ENCODE data around the gene GRIK4.
A peak's percentile ranks its signal among the peaks of the same experiment; 100 is the strongest.

Gene GRIK4

DNA sequence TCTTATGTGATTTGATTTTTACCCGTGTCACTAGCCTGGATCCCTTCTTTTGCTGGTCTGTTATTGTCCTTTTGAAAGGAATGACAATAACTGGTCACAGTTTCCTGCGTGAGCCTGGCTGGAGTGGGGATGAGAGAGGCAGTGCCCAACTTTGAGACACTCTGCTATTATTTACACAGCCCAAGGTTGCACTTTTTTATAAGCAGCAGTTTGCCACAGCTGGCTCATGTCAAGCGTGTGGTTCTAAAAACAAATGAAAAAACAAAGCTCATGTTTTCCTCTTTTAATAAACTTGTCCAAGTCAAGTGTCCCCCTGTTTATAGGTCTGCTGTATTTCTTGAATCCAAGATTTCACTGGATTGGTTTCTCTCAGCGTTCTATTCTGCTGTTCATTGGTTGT, 201.3 kb downstream of the GRIK4 start:
- H3K79me2 ChIP-seq (ENCODE audit: insufficient read depth, low read length) = no peaks in the 10 kb centered on the region
- no peak overlapping the region for H3K4me3 ChIP-seq (ENCODE audit: low read length, poor library complexity, severe bottlenecking)
- peaks cover 7% of the 10 kb centered on the region for H3K4me1 ChIP-seq (ENCODE audit: insufficient read depth, low read length, poor library complexity, severe bottlenecking)
- H4K20me1 ChIP-seq (ENCODE audit: insufficient read depth, low read length, poor library complexity, severe bottlenecking) = no peaks in the 10 kb centered on the region
- H3F3A ChIP-seq (ENCODE audit: low read depth) = no peaks in the 10 kb centered on the region
- no peak overlapping the region for H3K9ac ChIP-seq (ENCODE audit: low read depth, low read length, poor library complexity, severe bottlenecking)
- TF ChIP-seq, protein P1, sequence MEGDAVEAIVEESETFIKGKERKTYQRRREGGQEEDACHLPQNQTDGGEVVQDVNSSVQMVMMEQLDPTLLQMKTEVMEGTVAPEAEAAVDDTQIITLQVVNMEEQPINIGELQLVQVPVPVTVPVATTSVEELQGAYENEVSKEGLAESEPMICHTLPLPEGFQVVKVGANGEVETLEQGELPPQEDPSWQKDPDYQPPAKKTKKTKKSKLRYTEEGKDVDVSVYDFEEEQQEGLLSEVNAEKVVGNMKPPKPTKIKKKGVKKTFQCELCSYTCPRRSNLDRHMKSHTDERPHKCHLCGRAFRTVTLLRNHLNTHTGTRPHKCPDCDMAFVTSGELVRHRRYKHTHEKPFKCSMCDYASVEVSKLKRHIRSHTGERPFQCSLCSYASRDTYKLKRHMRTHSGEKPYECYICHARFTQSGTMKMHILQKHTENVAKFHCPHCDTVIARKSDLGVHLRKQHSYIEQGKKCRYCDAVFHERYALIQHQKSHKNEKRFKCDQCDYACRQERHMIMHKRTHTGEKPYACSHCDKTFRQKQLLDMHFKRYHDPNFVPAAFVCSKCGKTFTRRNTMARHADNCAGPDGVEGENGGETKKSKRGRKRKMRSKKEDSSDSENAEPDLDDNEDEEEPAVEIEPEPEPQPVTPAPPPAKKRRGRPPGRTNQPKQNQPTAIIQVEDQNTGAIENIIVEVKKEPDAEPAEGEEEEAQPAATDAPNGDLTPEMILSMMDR (conservative IDR thresholded peaks at IDR 0.05; ENCODE audit: low read length) = no peak
- TF ChIP-seq EZH2phosphoT487 (IDR thresholded peaks at IDR 0.05; ENCODE audit: borderline replicate concordance) = no peak
- H3K27me3 ChIP-seq (ENCODE audit: insufficient read depth, low read length, poor library complexity, severe bottlenecking) = no peaks in the 10 kb centered on the region
- no peaks in the 10 kb centered on the region for H3K9me2 ChIP-seq (replicated peaks; ENCODE audit: low read depth, low read length)
- H2AFZ ChIP-seq (ENCODE audit: low read length) = no peak overlapping the region
- H3K4me2 ChIP-seq (ENCODE audit: low read depth, low read length, poor library complexity, severe bottlenecking) = no peak overlapping the region
- no peaks in the 10 kb centered on the region for H3K9me3 ChIP-seq (ENCODE audit: insufficient read depth, low read depth, low read length)
- H3K36me3 ChIP-seq (ENCODE audit: insufficient read depth, low read length) = no peaks in the 10 kb centered on the region

DNA sequence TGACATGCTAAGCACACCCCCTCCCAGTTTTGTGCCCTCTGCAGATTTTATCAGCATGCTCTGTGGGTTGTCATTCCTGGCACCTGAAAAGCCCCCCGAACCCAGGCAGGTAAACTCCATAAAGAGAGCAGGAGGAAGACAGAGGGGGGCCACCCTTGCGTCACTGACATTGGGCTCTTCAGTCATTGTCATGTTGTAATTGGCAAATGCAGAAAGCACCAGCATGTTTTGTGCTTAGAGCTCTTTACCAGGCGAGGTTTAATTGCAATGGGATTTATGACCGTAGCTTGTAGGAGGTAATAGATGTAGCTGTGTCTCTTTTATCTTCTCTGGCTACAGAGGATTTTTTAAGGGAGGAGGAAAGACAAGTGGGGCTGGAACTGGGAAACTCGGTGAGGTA, 201.7 kb downstream of the GRIK4 start:
- Histone ChIP-seq H3K79me2 (ENCODE audit: insufficient read depth, low read length) (no peaks in the 10 kb centered on the region), H3K9me2 (replicated peaks; ENCODE audit: low read depth, low read length) (no peaks in the 10 kb centered on the region), H2AFZ (ENCODE audit: low read length) (no peak overlapping the region), H3K36me3 (ENCODE audit: insufficient read depth, low read length) (no peaks in the 10 kb centered on the region), H3K9ac (ENCODE audit: low read depth, low read length, poor library complexity, severe bottlenecking) (no peak overlapping the region), H3K4me2 (ENCODE audit: low read depth, low read length, poor library complexity, severe bottlenecking) (no peak overlapping the region), H3K27me3 (ENCODE audit: insufficient read depth, low read length, poor library complexity, severe bottlenecking) (no peaks in the 10 kb centered on the region), H3K9me3 (ENCODE audit: insufficient read depth, low read depth, low read length) (no peaks in the 10 kb centered on the region), H4K20me1 (ENCODE audit: insufficient read depth, low read length, poor library complexity, severe bottlenecking) (no peaks in the 10 kb centered on the region), H3K4me3 (ENCODE audit: low read length, poor library complexity, severe bottlenecking) (no peak overlapping the region), H3K4me1 (ENCODE audit: insufficient read depth, low read length, poor library complexity, severe bottlenecking) (peaks cover 7% of the 10 kb centered on the region), H3F3A (ENCODE audit: low read depth) (no peaks in the 10 kb centered on the region)
- TF ChIP-seq EZH2phosphoT487 (IDR thresholded peaks at IDR 0.05; ENCODE audit: borderline replicate concordance) = no peak
- TF ChIP-seq, protein P1 (conservative IDR thresholded peaks at IDR 0.05; ENCODE audit: low read length) = no peak

DNA sequence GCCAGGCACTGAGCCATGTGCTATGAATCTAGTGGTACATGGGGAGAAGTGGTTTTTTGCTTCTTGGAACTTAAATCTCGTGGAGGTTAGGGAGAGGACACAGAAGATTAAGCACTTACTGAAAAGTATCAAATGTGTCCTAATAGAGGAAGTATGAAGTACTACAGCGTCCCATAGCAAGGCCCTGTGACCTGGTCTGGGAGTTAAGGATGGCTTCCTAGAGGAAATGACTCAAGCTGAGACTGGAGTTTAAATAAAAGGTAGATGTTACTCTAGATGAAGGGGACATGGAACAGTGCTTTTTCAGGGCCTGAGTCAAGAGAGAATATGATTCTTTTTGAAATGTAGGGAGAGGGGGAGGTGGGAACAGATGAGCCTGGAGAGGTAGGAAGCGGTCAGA, 202.9 kb downstream of the GRIK4 start:
- Histone ChIP-seq H3F3A (ENCODE audit: low read depth) (no peaks in the 10 kb centered on the region), H3K4me1 (ENCODE audit: insufficient read depth, low read length, poor library complexity, severe bottlenecking) (peaks cover 7% of the 10 kb centered on the region), H3K9ac (ENCODE audit: low read depth, low read length, poor library complexity, severe bottlenecking) (no peak overlapping the region), H3K4me3 (ENCODE audit: low read length, poor library complexity, severe bottlenecking) (peak overlapping the region; percentile 77), H3K27me3 (ENCODE audit: insufficient read depth, low read length, poor library complexity, severe bottlenecking) (no peaks in the 10 kb centered on the region), H3K4me2 (ENCODE audit: low read depth, low read length, poor library complexity, severe bottlenecking) (peak overlapping the region; percentile 84), H3K36me3 (ENCODE audit: insufficient read depth, low read length) (no peaks in the 10 kb centered on the region), H2AFZ (ENCODE audit: low read length) (peak overlapping the region; percentile 99), H3K9me2 (replicated peaks; ENCODE audit: low read depth, low read length) (no peaks in the 10 kb centered on the region), H4K20me1 (ENCODE audit: insufficient read depth, low read length, poor library complexity, severe bottlenecking) (no peaks in the 10 kb centered on the region), H3K9me3 (ENCODE audit: insufficient read depth, low read depth, low read length) (no peaks in the 10 kb centered on the region), H3K79me2 (ENCODE audit: insufficient read depth, low read length) (no peaks in the 10 kb centered on the region)
- TF ChIP-seq, protein P1 (conservative IDR thresholded peaks at IDR 0.05; ENCODE audit: low read length) = no peak
- TF ChIP-seq EZH2phosphoT487 (IDR thresholded peaks at IDR 0.05; ENCODE audit: borderline replicate concordance) = no peak
